HCT116 (cell line): Measurements from ENCODE around the gene PTRHD1. TPM values are rescaled to one million over a fixed set of nuclear protein-coding genes. Genes with fewer than 3 reads are reported as not detected.

ENCODE experiments used
- ATAC-seq: fragments of 200-7000 bp; cut with Tn5 transposase; 2 replicates; pipeline ENCODE4 v1.9.1; 2020; ENCODE audit warnings: mild to moderate bottlenecking, moderate library complexity
- BruUV-seq: library from RNA; stranded (reverse); fragments of 400-500 nt; replicated peaks from 2 replicates; lab custom pipeline; 2021; lab: Mats Ljungman, UMichigan
- CTCF ChIA-PET: fragments of 300-600 bp; sonication (Branson Sonifier 250); formaldehyde crosslinking; loops from one replicate; lab custom pipeline; 2021; ENCODE audit warnings: antibody characterized with exemption; lab: Charles Lee
- POLR2A ChIA-PET: fragments of 300-600, 350-600 bp; sonication (Branson Sonifier 250); formaldehyde crosslinking; loops from one replicate; lab custom pipeline; 2021; ENCODE audit warnings: antibody characterized with exemption; lab: Charles Lee
- RAD21 ChIA-PET, 2 experiments: fragments of 300-600 bp; sonication (Branson Sonifier 250); formaldehyde crosslinking; loops; one replicate each; lab custom pipeline; 2023; ENCODE audit warnings: low total read pairs in 2 of 2; ENCODE audit not compliant: uncharacterized antibody in 2 of 2, unreplicated experiment in 2 of 2, low non-redundant PET in 1 of 2; lab: Charles Lee
- DNase-seq: peaks from one replicate; pipeline ENCODE4 v3.0.0-alpha.2; 2010; ENCODE audit warnings: low read depth, low spot score
- H2AFZ ChIP-seq: fragments of 200-600 bp; shearing (Covaris generic), sonication (generic); 2 replicates; pipeline ENCODE4 v1.6.1; 2017; ENCODE audit warnings: low read depth, mixed run types, mixed read lengths, antibody characterized with exemption, low read length; ENCODE audit not compliant: poor library complexity, severe bottlenecking
- H3K27ac ChIP-seq: 2 replicates; pipeline ENCODE4 v1.5.1; 2012; ENCODE audit warnings: low read depth, low read length
- H3K27me3 ChIP-seq: fragments of 200-600 bp; sonication (generic); 2 replicates; pipeline ENCODE4 v1.6.1; 2016; ENCODE audit warnings: mixed run types, low read length, mixed read lengths; ENCODE audit not compliant: insufficient read depth
- H3K36me3 ChIP-seq, 2 experiments: fragments of 200-500 bp in 1 of 2; fragments of 200-600 bp in 1 of 2; sonication (Bioruptor generic) in 1 of 2; sonication (generic) in 1 of 2; 2 replicates each; pipeline versions ENCODE4 v1.5.1 to v1.6.1; 2014 to 2016; ENCODE audit warnings: low read length in 2 of 2, inconsistent platforms in 1 of 2, mixed read lengths in 1 of 2, mixed run types in 1 of 2; ENCODE audit not compliant: insufficient read depth in 2 of 2, control insufficient read depth in 1 of 2
- H3K4me1 ChIP-seq, 2 experiments: fragments of 200-600 bp in 1 of 2; sonication (generic) in 1 of 2; 2 replicates each; pipeline versions ENCODE4 v1.5.1 to v1.6.1; 2012 to 2017; ENCODE audit warnings: low read length in 2 of 2, inconsistent platforms in 1 of 2, mild to moderate bottlenecking in 1 of 2, mixed read lengths in 1 of 2, mixed run types in 1 of 2, moderate library complexity in 1 of 2; ENCODE audit not compliant: insufficient read depth in 2 of 2, control insufficient read depth in 1 of 2
- H3K4me2 ChIP-seq: fragments of 200-600 bp; sonication (generic); 2 replicates; pipeline ENCODE4 v1.6.1; 2017; ENCODE audit warnings: mixed run types, low read length, mixed read lengths
- H3K4me3 ChIP-seq, 2 experiments: fragments of 200-600 bp in 1 of 2; sonication (generic) in 1 of 2; replicated peaks in 1 of 2; 2 replicates each; pipeline ENCODE4 v1.5.1; 2011 to 2016; ENCODE audit warnings: low read length in 2 of 2, control low read depth in 1 of 2, low read depth in 1 of 2, mild to moderate bottlenecking in 1 of 2, mixed read lengths in 1 of 2, mixed run types in 1 of 2
- H3K79me2 ChIP-seq: fragments of 200-600 bp; sonication (generic); 2 replicates; pipeline ENCODE4 v1.6.1; 2017; ENCODE audit warnings: mild to moderate bottlenecking, mixed run types, low read length, moderate library complexity, mixed read lengths; ENCODE audit not compliant: insufficient read depth
- H3K9ac ChIP-seq: fragments of 200-600 bp; sonication (generic); 2 replicates; pipeline ENCODE4 v1.6.1; 2016; ENCODE audit warnings: low read length, mixed read lengths
- H3K9me2 ChIP-seq: fragments of 200-600 bp; sonication (generic), shearing (Covaris generic); 2 replicates; pipeline ENCODE4 v1.6.1; 2017; ENCODE audit warnings: mixed run types, mild to moderate bottlenecking, moderate library complexity; ENCODE audit not compliant: insufficient read depth
- H3K9me3 ChIP-seq, 2 experiments: fragments of 200-500 bp in 1 of 2; fragments of 200-600 bp in 1 of 2; sonication (Bioruptor generic) in 1 of 2; sonication (generic) in 1 of 2; 2 replicates each; pipeline ENCODE4 v1.6.1; 2014 to 2017; ENCODE audit warnings: low read length in 2 of 2, mixed read lengths in 2 of 2, inconsistent platforms in 1 of 2, low read depth in 1 of 2, mild to moderate bottlenecking in 1 of 2, mixed run types in 1 of 2, moderate library complexity in 1 of 2; ENCODE audit not compliant: control insufficient read depth in 1 of 2, insufficient read depth in 1 of 2
- H4K20me1 ChIP-seq: fragments of 200-600 bp; sonication (generic), shearing (Covaris generic); 2 replicates; pipeline ENCODE4 v1.6.1; 2017; ENCODE audit warnings: mixed run types, mild to moderate bottlenecking, moderate library complexity; ENCODE audit not compliant: insufficient read depth
- ATF3 ChIP-seq: IDR thresholded peaks from 2 replicates; pipeline ENCODE4 v1.6.1; 2012
- CTCF ChIP-seq, 3 experiments: fragments of 200-600 bp in 1 of 3; sonication (generic) in 1 of 3; IDR thresholded peaks in 2 of 3; conservative IDR thresholded peaks in 1 of 3; 2 replicates each; pipeline ENCODE4 v1.5.1; 2012 to 2017; ENCODE audit warnings: low read depth in 2 of 3, low read length in 2 of 3, antibody characterized with exemption in 1 of 3, borderline replicate concordance in 1 of 3, control low read depth in 1 of 3, mild to moderate bottlenecking in 1 of 3, mixed read lengths in 1 of 3, mixed run types in 1 of 3, moderate library complexity in 1 of 3; ENCODE audit not compliant: insufficient read depth in 1 of 3
- EGR1 ChIP-seq: IDR thresholded peaks from 2 replicates; pipeline ENCODE4 v1.6.1; 2012; ENCODE audit warnings: low read depth
- EZH2 ChIP-seq: fragments of 200-600 bp; sonication (generic); IDR thresholded peaks from 2 replicates; pipeline ENCODE4 v1.6.1; 2017; ENCODE audit warnings: antibody characterized with exemption, mixed run types
- EZH2phosphoT487 ChIP-seq: fragments of 200-600 bp; IDR thresholded peaks from 2 replicates; pipeline ENCODE4 v1.6.1; 2018; ENCODE audit warnings: antibody characterized with exemption, borderline replicate concordance
- FOSL1 ChIP-seq: IDR thresholded peaks from 2 replicates; pipeline ENCODE4 v1.6.1; 2012; ENCODE audit warnings: low read depth
- POLR2A ChIP-seq: IDR thresholded peaks from 2 replicates; pipeline ENCODE4 v1.7.0; 2011; ENCODE audit warnings: borderline replicate concordance; ENCODE audit not compliant: insufficient read depth, insufficient read length; ENCODE audit errors: extremely low read depth
- POLR2AphosphoS5 ChIP-seq: IDR thresholded peaks from 2 replicates; pipeline ENCODE4 v1.6.1; 2011; ENCODE audit warnings: mild to moderate bottlenecking, low read depth, low read length, moderate library complexity
- RAD21 ChIP-seq: IDR thresholded peaks from 2 replicates; pipeline ENCODE4 v1.6.1; 2012; ENCODE audit warnings: low read depth, mild to moderate bottlenecking
- REST ChIP-seq: IDR thresholded peaks from 2 replicates; pipeline ENCODE4 v1.6.1; 2012; ENCODE audit warnings: low read depth
- SP1 ChIP-seq: IDR thresholded peaks from 2 replicates; pipeline ENCODE4 v1.6.1; 2012; ENCODE audit warnings: low read depth
- SRF ChIP-seq: IDR thresholded peaks from 2 replicates; pipeline ENCODE4 v1.6.1; 2012; ENCODE audit warnings: low read depth
- ZFX ChIP-seq: fragments of 450-650 bp; IDR thresholded peaks from 2 replicates; pipeline ENCODE4 v1.6.1; 2017
- ZNF274 ChIP-seq: fragments of 200-500 bp; sonication (Bioruptor generic); IDR thresholded peaks from 2 replicates; pipeline ENCODE4 v1.6.1; 2014; ENCODE audit warnings: mild to moderate bottlenecking, low read depth, low read length, inconsistent platforms
- intact Hi-C: fragments of 100-400 bp; cut with micrococcal nuclease; formaldehyde crosslinking; loops from 2 replicates; pipeline ENCODE4 v1.10.0; 2022
- total RNA-seq: library from RNA; stranded (reverse); gene quantifications from one replicate; pipeline ENCODE4 v1.2.1, GENCODE V29; 2021; ENCODE audit not compliant: unreplicated experiment

PTRHD1 gene
- total RNA-seq, 1 experiment from 2014 or later: 24.3 TPM

- Histone ChIP-seq H3K9me2 (no peaks in the 10 kb centered on the region), H4K20me1 (no peaks in the 10 kb centered on the region), H3K9ac (no peak overlapping the region), H3K79me2 (no peaks in the 10 kb centered on the region), H3K27me3 (no peaks in the 10 kb centered on the region)
- DNase-seq: peak; percentile 61
- TF ChIP-seq FOSL1 (no peak), EZH2phosphoT487 (no peak), CTCF (IDR thresholded peaks at IDR 0.05 in 2 of 3, conservative IDR thresholded peaks at IDR 0.05 in 1 of 3; ENCODE audit: borderline replicate concordance in 1 of 3, insufficient read depth in 1 of 3, low read depth in 2 of 3, low read length in 2 of 3) (peak; percentile 77 to 92 (median 91)), REST (no peak), ATF3 (no peak), POLR2A (no peak), POLR2AphosphoS5 (peak; percentile 5; the same call in 1 of the 2 replicates), SRF (no peak), RAD21 (peak; percentile 94), EZH2 (no peak), ZNF274 (no peak), SP1 (no peak), EGR1 (no peak), ZFX (no peak)
- TF ChIP-seq, all 23 proteins: peak for 3
- Histone ChIP-seq H3K4me2 (no peak overlapping the region), H3K36me3 (peaks cover 0 to 13% of the 10 kb centered on the region in 2 experiments; a peak in 1 of 4 replicates), H3K4me3 (no peak overlapping the region), H3K4me1 (no peaks in the 10 kb centered on the region), H3K27ac (no peak overlapping the region), H2AFZ (no peak overlapping the region), H3K9me3 (no peaks in the 10 kb centered on the region)
- no TSS peak for BruUV-seq
- ChIA-PET RAD21 (interaction anchor here (0.6 to 1.6 kb wide), 5 partner anchors 34 to 420 kb away, joined by 3 to 6 read pairs (median 3); partner anchors contain the start of genes CENPO (in 1 of the 2) and PTRHD1 (in 1 of the 2)), POLR2A (interaction anchor here (0.6 kb wide), 1 partner anchor 406 kb away, joined by 3 read pairs; no protein-coding TSS in a partner anchor), CTCF (interaction anchor here (0.6 to 3.9 kb wide), 14 partner anchors 9 to 1541 kb away, joined by 3 to 54 read pairs (median 4); partner anchors contain the start of genes CENPO and PTRHD1)
- peak; percentile 87 for ATAC-seq
- intact Hi-C loops: loop anchor here (1.0 to 5.0 kb wide), 3 partner anchors 370 to 417 kb away; no protein-coding TSS in a partner anchor
These were observed 34.4 kb upstream of the PTRHD1 start for GRCh38 chr2:24827321-24828237.
